Endodermal cell (in vitro differentiated cells): Measurements from ENCODE around the gene KIAA1614. TPM values are rescaled to one million over a fixed set of nuclear protein-coding genes. Genes with fewer than 3 reads are reported as not detected.

Source experiments
- DNase-seq: peaks from one replicate; pipeline ENCODE4 v3.0.0-alpha.2; 2017
- H3K27ac ChIP-seq: 2 replicates; pipeline ENCODE4 v1.5.1; 2013; ENCODE audit warnings: mild to moderate bottlenecking, low read depth, low read length, moderate library complexity
- H3K27me3 ChIP-seq: 2 replicates; pipeline ENCODE4 v1.6.1; 2013; ENCODE audit warnings: mild to moderate bottlenecking, low read length, moderate library complexity; ENCODE audit not compliant: insufficient read depth, control insufficient read depth, poor library complexity, severe bottlenecking
- H3K36me3 ChIP-seq: 2 replicates; pipeline ENCODE4 v1.7.0; 2013; ENCODE audit warnings: mild to moderate bottlenecking, low read length, moderate library complexity; ENCODE audit not compliant: control insufficient read depth, insufficient read depth
- H3K4me1 ChIP-seq: one replicate; pipeline ENCODE4 v1.7.0; 2013; ENCODE audit warnings: low read length; ENCODE audit not compliant: control insufficient read depth, insufficient read depth
- H3K4me3 ChIP-seq: 2 replicates; pipeline ENCODE4 v1.5.1; 2013; ENCODE audit warnings: mild to moderate bottlenecking, low read length, moderate library complexity
- H3K9ac ChIP-seq: 2 replicates; pipeline ENCODE4 v1.6.1; 2013; ENCODE audit warnings: mild to moderate bottlenecking, low read length, moderate library complexity; ENCODE audit not compliant: poor library complexity, severe bottlenecking; ENCODE audit errors: extremely low read depth
- H3K9me3 ChIP-seq: 2 replicates; pipeline ENCODE4 v1.6.1; 2013; ENCODE audit warnings: mild to moderate bottlenecking, low read length, moderate library complexity; ENCODE audit not compliant: control insufficient read depth
- H3K27ac Mint-ChIP-seq: 2 replicates; pipeline ENCODE4 v1.8.0; 2020; ENCODE audit warnings: mixed read lengths
- H3K27me3 Mint-ChIP-seq: 2 replicates; pipeline ENCODE4 v1.8.0; 2021; ENCODE audit warnings: mild to moderate bottlenecking, mixed read lengths; ENCODE audit not compliant: insufficient read depth
- H3K36me3 Mint-ChIP-seq: 2 replicates; pipeline ENCODE4 v1.8.0; 2020; ENCODE audit warnings: low read depth, mixed read lengths
- H3K4me1 Mint-ChIP-seq: 2 replicates; pipeline ENCODE4 v1.8.0; 2020; ENCODE audit warnings: mixed read lengths
- H3K4me3 Mint-ChIP-seq: 2 replicates; pipeline ENCODE4 v1.8.0; 2020; ENCODE audit warnings: mild to moderate bottlenecking, moderate library complexity, mixed read lengths
- H3K9me3 Mint-ChIP-seq: 2 replicates; pipeline ENCODE4 v1.8.0; 2020; ENCODE audit warnings: mild to moderate bottlenecking, mixed read lengths
- WGBS, 2 experiments: methylation state at CpG; one replicate each; pipeline versions ENCODE4 v1.1.5 to v1.1.7; 2013; ENCODE audit warnings: missing lambda C conversion rate in 2 of 2, mixed read lengths in 1 of 2; ENCODE audit not compliant: insufficient coverage in 1 of 2, insufficient read length in 1 of 2; 5-methylcytosine and 5-hydroxymethylcytosine counted together
- total RNA-seq, 2 donors: library from RNA; stranded (reverse); fragmentation: NEBNext Ultra II Directional in 1 of 2; extraction: Animal tissue kit (Norgen Biotek cat#: 25700) in 1 of 2; gene quantifications; 2 replicates in 1 of 2; 3 replicates in 1 of 2; pipeline ENCODE4 v1.2.1, GENCODE V29; 2021
- TF ChIP-seq, protein P1 (sequence below): fragments of 200-600 bp; sonication (generic); conservative IDR thresholded peaks from 2 replicates; pipeline ENCODE4 v1.5.0; 2021; ENCODE audit warnings: antibody characterized with exemption, mild to moderate bottlenecking

Gene KIAA1614
- total RNA-seq, 2 donors from 2014 or later, result 3.3 to 5.8 TPM

DNA sequence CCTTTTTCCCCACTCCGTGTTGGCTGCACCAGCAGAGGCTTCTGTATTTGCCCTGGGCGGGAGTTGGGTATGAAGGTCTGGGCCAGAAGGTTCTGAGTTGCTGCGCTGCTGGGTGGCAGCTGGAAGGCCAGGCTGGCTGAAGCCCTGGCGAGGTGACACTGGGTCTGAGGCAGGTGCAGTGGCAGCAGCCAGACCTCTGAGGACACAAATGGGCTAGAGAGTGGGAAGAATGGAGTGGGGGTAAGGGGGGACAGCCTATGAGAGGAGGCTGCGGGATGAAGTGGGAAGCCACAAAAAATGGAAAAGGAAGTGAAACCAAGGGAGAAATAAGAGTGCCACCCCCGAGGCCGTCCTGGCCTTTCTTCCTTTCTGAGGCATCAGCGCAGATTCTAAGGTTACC lies 56.7 kb downstream of the KIAA1614 start:
- Histone ChIP-seq H3K27me3 (no peaks in the 10 kb centered on the region), H3K36me3 (peaks cover 38% of the 10 kb centered on the region), H3K4me3 (no peak overlapping the region), H3K4me1 (no peaks in the 10 kb centered on the region), H3K9ac (no peak overlapping the region), H3K9me3 (no peaks in the 10 kb centered on the region), H3K27ac (no peak overlapping the region)
- Mint-ChIP-seq H3K36me3 (peaks cover 57% of the 10 kb centered on the region), H3K4me3 (no peak overlapping the region), H3K4me1 (no peaks in the 10 kb centered on the region), H3K27me3 (no peaks in the 10 kb centered on the region), H3K27ac (peak overlapping the region; percentile 5), H3K9me3 (no peaks in the 10 kb centered on the region)
- 71 to 80% methylated on average over 4 to 8 of the region's 8 CpGs for WGBS, 2 experiments
- no peak for DNase-seq
- TF ChIP-seq, protein P1, sequence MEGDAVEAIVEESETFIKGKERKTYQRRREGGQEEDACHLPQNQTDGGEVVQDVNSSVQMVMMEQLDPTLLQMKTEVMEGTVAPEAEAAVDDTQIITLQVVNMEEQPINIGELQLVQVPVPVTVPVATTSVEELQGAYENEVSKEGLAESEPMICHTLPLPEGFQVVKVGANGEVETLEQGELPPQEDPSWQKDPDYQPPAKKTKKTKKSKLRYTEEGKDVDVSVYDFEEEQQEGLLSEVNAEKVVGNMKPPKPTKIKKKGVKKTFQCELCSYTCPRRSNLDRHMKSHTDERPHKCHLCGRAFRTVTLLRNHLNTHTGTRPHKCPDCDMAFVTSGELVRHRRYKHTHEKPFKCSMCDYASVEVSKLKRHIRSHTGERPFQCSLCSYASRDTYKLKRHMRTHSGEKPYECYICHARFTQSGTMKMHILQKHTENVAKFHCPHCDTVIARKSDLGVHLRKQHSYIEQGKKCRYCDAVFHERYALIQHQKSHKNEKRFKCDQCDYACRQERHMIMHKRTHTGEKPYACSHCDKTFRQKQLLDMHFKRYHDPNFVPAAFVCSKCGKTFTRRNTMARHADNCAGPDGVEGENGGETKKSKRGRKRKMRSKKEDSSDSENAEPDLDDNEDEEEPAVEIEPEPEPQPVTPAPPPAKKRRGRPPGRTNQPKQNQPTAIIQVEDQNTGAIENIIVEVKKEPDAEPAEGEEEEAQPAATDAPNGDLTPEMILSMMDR, result no peak

DNA sequence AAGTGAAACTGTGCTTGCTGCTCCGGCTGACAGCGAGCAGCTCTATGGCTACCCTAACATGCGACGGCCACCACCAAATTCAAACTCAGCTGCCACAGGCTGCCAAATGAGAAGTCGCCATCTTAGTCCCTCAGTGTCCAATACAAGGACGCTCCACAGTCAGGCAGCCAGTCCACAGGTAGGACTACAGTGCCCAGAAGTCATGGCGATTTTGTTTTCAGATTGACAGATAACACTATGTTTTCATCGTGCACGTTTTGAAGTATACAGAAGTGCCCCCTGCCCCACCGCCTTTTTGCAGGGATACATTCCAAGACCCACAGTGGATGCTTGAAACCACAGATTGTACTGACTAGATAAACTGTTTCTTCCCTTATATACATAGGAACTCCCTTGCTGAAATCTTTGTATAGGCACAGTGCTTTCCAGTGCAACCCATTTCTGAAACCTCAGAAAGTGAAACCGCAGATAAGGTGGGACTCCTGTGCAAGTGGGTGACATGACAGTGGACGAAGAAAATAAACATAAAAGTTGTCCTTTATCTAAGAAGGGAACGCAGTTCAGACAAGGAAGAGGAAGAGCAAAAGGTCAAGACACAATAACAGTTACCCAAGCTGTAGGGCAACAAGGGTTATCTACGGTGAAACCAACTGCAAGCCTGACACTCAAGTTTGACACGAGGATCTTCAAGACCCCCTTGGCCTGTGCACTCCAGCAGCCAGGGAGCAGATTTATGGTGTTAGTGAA lies 57.8 kb downstream of the KIAA1614 start:
- Histone ChIP-seq H3K9ac (no peak overlapping the region), H3K36me3 (peaks cover 48% of the 10 kb centered on the region), H3K27me3 (no peaks in the 10 kb centered on the region), H3K27ac (no peak overlapping the region), H3K9me3 (no peaks in the 10 kb centered on the region), H3K4me1 (no peaks in the 10 kb centered on the region), H3K4me3 (no peak overlapping the region)
- TF ChIP-seq, protein P1, result no peak
- WGBS, 2 experiments, result 93 to 94% methylated on average over 15 of the region's 15 CpGs
- DNase-seq, result no peak
- Mint-ChIP-seq H3K27me3 (no peaks in the 10 kb centered on the region), H3K4me3 (no peak overlapping the region), H3K27ac (no peak overlapping the region), H3K36me3 (peaks cover 62% of the 10 kb centered on the region), H3K4me1 (no peaks in the 10 kb centered on the region), H3K9me3 (no peaks in the 10 kb centered on the region)

DNA sequence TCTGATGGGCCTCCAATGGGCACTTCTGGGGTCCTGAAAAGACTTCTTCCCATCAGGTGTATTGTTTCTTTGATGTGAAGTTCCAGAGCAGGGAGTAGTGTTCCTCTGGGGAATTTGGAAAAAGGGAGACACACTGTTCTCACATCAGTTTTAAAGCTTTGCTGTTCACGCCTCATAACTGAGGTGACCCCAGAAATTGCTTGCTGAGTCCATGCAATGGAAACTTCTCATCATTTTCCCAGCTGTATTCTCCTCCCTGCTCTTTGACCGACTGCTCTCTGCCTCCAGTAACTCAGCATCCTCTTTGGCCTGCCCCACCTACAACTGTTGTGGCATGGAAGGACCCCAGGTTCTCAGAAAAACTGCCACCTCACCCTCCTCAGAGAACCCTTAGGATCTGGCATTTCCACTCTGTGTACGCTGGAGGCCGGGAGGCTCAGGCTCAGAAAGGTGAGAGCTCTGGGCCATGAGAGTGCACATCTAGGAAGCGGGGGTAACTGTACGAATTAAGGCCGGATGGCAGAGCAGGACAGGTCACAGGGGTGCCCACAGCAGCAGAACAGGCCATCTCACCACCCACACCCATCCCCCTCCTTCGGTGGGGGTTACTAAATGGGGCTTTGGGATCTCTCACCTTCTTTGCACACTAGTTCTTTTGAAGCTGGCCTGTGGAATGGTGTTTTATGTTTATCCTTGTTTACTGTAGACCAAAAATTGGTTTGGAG lies 58.7 kb downstream of the KIAA1614 start:
- H3K9me3 ChIP-seq, result no peaks in the 10 kb centered on the region
- H3K27ac ChIP-seq, result no peak overlapping the region
- DNase-seq, result no peak
- peaks cover 52% of the 10 kb centered on the region for H3K36me3 ChIP-seq
- Mint-ChIP-seq H3K36me3 (peaks cover 66% of the 10 kb centered on the region), H3K4me3 (no peak overlapping the region), H3K4me1 (no peaks in the 10 kb centered on the region), H3K27ac (peak overlapping the region; percentile 44), H3K9me3 (no peaks in the 10 kb centered on the region), H3K27me3 (no peaks in the 10 kb centered on the region)
- 96 to 100% methylated on average over 4 to 8 of the region's 8 CpGs for WGBS, 2 experiments
- H3K27me3 ChIP-seq, result no peaks in the 10 kb centered on the region
- H3K9ac ChIP-seq, result no peak overlapping the region
- TF ChIP-seq, protein P1, result no peak
- H3K4me3 ChIP-seq, result no peak overlapping the region
- no peaks in the 10 kb centered on the region for H3K4me1 ChIP-seq
